ENCODE measurements around the gene OR56A4.
A peak's percentile ranks its signal among the peaks of the same experiment; 100 is the strongest.

Gene OR56A4

GRCh38 chr11:6027501-6027900 is 20.8 kb upstream of the OR56A4 start:
- H3K4me3 ChIP-seq (ENCODE audit: low read depth, low read length) = no peak overlapping the region
- DNase-seq (ENCODE audit: low read depth) = no peak
- no peak for TF ChIP-seq CTCF (IDR thresholded peaks at IDR 0.05; ENCODE audit: low read depth, low read length)
- no peak for TF ChIP-seq MYC (IDR thresholded peaks at IDR 0.05; ENCODE audit: low read depth, low read length)
- TF ChIP-seq POLR2A (IDR thresholded peaks at IDR 0.05; ENCODE audit: extremely low read depth, insufficient read length) = no peak
- TF ChIP-seq, protein P1, sequence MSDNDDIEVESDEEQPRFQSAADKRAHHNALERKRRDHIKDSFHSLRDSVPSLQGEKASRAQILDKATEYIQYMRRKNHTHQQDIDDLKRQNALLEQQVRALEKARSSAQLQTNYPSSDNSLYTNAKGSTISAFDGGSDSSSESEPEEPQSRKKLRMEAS (IDR thresholded peaks at IDR 0.05; ENCODE audit: low read depth, low read length) = no peak

DNA sequence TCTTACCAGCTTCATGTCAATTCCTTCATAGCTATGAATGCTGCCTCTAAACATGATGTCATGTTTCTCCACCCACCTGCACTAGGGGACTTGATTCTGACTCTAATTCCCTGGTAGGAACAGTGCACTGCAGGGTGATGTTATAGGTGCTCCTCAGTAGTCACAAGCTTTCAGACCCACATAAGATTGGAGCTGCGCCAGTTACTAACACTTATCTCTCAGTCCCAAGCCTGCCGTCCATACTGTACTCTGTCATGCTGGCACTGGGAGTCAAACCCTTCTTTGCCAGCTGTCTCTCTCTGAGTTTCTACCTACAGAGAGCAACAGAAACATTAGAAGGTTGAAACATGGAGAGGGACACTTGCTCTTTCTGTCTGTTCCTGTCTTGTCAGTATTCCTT is 18.3 kb upstream of the OR56A4 start:
- no peak overlapping the region for H3K4me3 ChIP-seq (ENCODE audit: low read depth, low read length)
- TF ChIP-seq POLR2A (IDR thresholded peaks at IDR 0.05; ENCODE audit: extremely low read depth, insufficient read length) (no peak), CTCF (IDR thresholded peaks at IDR 0.05; ENCODE audit: low read depth, low read length) (no peak), MYC (IDR thresholded peaks at IDR 0.05; ENCODE audit: low read depth, low read length) (no peak)
- TF ChIP-seq, protein P1 (IDR thresholded peaks at IDR 0.05; ENCODE audit: low read depth, low read length) = no peak
- no peak for DNase-seq (ENCODE audit: low read depth)

DNA sequence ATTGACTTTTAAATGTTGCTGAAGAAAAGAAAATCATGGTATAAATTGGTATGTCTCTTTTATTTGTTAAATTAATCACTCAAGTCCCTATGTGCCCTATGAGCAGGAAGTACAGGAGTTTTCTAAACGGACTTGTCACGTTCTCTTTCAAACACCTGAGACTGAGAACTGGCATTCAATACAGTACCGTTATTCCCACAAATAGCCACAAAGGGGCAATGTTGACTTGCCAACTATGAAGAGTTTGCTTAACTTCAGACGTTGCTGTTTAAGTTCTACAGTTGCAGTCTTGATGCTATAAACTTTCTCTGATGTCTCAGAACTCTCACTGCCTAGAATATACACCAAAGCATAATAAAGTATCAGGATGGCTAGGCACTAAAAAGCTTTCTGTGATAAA is 16.2 kb upstream of the OR56A4 start:
- no peak for TF ChIP-seq MYC (IDR thresholded peaks at IDR 0.05; ENCODE audit: low read depth, low read length)
- peak; percentile 40 for TF ChIP-seq CTCF (IDR thresholded peaks at IDR 0.05; ENCODE audit: low read depth, low read length)
- peak; percentile 54 for DNase-seq (ENCODE audit: low read depth)
- H3K4me3 ChIP-seq (ENCODE audit: low read depth, low read length) = no peak overlapping the region

DNA sequence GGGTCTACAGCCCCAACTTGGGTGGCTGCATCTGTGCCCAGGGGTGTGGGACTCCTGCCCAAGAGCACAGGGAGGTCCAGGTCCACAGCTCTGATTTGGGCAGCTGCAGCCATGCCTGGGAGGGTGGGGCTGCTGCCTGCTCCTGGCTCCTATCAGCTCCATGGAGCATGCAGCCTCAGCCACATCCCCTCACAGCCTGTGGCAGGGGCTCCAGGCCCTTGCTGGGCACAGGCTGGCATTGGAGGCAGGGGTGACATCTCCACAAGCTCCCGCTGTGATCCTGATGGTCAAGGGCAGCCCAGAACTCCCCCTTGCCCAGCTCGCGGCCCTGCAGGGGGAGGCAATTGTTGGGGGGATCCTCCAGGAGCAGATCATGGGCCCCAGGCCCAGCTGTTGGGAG is 6.3 kb upstream of the OR56A4 start:
- TF ChIP-seq MYC (IDR thresholded peaks at IDR 0.05; ENCODE audit: low read depth, low read length) = no peak
- TF ChIP-seq, protein P1 (IDR thresholded peaks at IDR 0.05; ENCODE audit: low read depth, low read length) = no peak
- TF ChIP-seq CTCF (IDR thresholded peaks at IDR 0.05; ENCODE audit: low read depth, low read length) = no peak
- no peak for TF ChIP-seq POLR2A (IDR thresholded peaks at IDR 0.05; ENCODE audit: extremely low read depth, insufficient read length)
- DNase-seq (ENCODE audit: low read depth) = no peak
- H3K4me3 ChIP-seq (ENCODE audit: low read depth, low read length) = no peak overlapping the region

DNA sequence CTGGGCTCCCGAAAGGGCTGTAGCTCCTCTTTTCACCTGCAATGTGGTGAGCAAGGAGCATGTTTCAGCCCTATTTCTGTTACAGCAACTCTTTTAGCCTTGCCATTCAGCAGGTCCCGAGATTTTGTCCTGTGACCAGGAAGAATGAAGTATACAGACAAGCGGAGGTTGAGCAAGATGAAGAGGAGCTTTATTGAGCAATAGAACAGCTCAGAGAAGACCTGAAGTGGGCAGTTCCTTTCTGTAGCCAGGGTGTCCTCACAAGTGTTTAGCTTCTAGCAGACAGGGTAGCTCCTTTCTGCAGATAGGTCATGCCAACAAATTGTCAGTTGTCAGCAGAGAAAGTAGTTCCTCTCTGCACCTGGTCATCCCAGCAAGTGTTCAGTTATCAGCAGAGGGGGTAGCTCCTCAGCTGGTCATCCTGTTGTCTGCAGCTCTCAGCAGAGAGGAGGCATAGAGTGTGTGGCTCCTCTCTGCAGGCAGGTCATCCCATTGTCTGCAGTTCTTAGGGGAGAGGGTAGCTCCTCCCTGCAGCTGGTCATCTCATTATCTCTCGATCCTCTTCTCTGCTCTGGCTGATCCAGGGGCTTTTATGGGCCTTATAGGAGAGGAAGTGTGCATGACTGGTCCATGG is 5.4 kb upstream of the OR56A4 start:
- TF ChIP-seq POLR2A (IDR thresholded peaks at IDR 0.05; ENCODE audit: extremely low read depth, insufficient read length) (no peak), CTCF (IDR thresholded peaks at IDR 0.05; ENCODE audit: low read depth, low read length) (no peak), MYC (IDR thresholded peaks at IDR 0.05; ENCODE audit: low read depth, low read length) (no peak)
- TF ChIP-seq, protein P1 (IDR thresholded peaks at IDR 0.05; ENCODE audit: low read depth, low read length) = no peak
- peak; percentile 4 for DNase-seq (ENCODE audit: low read depth)
- no peak overlapping the region for H3K4me3 ChIP-seq (ENCODE audit: low read depth, low read length)

GRCh38 chr11:6006395-6006794 is 351 bp downstream of the OR56A4 start:
- TF ChIP-seq, protein P1 (IDR thresholded peaks at IDR 0.05; ENCODE audit: low read depth, low read length) = no peak
- no peak for TF ChIP-seq MYC (IDR thresholded peaks at IDR 0.05; ENCODE audit: low read depth, low read length)
- no peak for DNase-seq (ENCODE audit: low read depth)

More at GRCh38 chr11:6006395-6006794, 351 bp downstream of the OR56A4 start:
- no peak overlapping the region for H3K4me3 ChIP-seq (ENCODE audit: low read depth, low read length)

Measured in NB4 (cell line).